ENCODE results near the gene TMEM44.
"Not testable (repeated sequence)": the region's sequence is repeated elsewhere in the genome, so short reads cannot be mapped to it uniquely, and the experiment has no call there.

DNA sequence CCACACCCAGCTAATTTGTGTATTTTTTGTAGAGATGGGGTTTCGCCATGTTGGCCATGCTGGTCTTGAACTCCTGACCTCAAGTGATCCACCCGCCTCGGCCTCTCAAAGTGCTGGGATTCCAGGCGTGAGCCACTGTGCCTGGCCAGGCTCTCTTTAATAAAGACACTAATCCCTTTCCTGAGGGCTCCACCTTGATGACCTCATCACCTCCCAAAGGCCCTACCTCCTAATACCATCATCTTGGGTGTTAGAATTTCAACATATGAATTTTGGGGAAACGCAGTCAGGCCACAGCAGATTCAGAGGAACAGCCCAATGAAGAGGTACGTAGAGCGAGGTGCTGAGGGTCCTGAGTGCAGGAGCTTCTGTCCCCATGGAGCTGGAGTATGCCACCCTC, 87.7 kb downstream of the TMEM44 start:
- not testable (repeated sequence) for TF ChIP-seq ZNF70, OSR1 (CRISPR knock-in tag; IDR thresholded peaks at IDR 0.05)

All from SK-N-SH treated with all-trans-retinoic acid at 6 μM for 48 hours (cell line).